GM19023 (cell line): ENCODE data around the gene PROZ.
"Not testable (repeated sequence)": the region's sequence is repeated elsewhere in the genome, so short reads cannot be mapped to it uniquely, and the experiment has no call there.

Experiments
- ATAC-seq: cut with Tn5 transposase; IDR thresholded peaks from one replicate; pipeline ENCODE4 v1.9.1; 2021; ENCODE audit warnings: mild to moderate bottlenecking, moderate library complexity; ENCODE audit not compliant: unreplicated experiment

PROZ gene

GRCh38 chr13:113153810-113154748 is 4.4 kb upstream of the PROZ start:
- no peak for ATAC-seq

GRCh38 chr13:113155201-113155600 is 3.2 kb upstream of the PROZ start:
- ATAC-seq: no peak

- no peak for ATAC-seq
Measured at GRCh38 chr13:113155982-113156655, 2.3 kb upstream of the PROZ start.

GRCh38 chr13:113157206-113157928 is 1.1 kb upstream of the PROZ start:
- no peak for ATAC-seq

- no peak for ATAC-seq
Measured at GRCh38 chr13:113158946-113159345, 498 bp downstream of the PROZ start.

- no peak for ATAC-seq
Measured at GRCh38 chr13:113159701-113160100, 1.3 kb downstream of the PROZ start.

GRCh38 chr13:113160983-113161382 is 2.5 kb downstream of the PROZ start:
- no peak for ATAC-seq

GRCh38 chr13:113161433-113161832 is 3.0 kb downstream of the PROZ start:
- ATAC-seq: no peak

- not testable (repeated sequence) for ATAC-seq
Measured at GRCh38 chr13:113161975-113162374, 3.5 kb downstream of the PROZ start.

GRCh38 chr13:113162783-113163685 is 4.6 kb downstream of the PROZ start:
- ATAC-seq: no peak

- no peak for ATAC-seq
Measured at GRCh38 chr13:113164492-113164891, 6.0 kb downstream of the PROZ start.

- no peak for ATAC-seq
Measured at GRCh38 chr13:113166266-113166665, 7.8 kb downstream of the PROZ start.

- no peak for ATAC-seq
Measured at GRCh38 chr13:113166681-113167080, 8.2 kb downstream of the PROZ start.

GRCh38 chr13:113167155-113167554 is 8.7 kb downstream of the PROZ start:
- no peak for ATAC-seq

- no peak for ATAC-seq
Measured at GRCh38 chr13:113167575-113167974, 9.1 kb downstream of the PROZ start.

GRCh38 chr13:113168211-113168610 is 9.8 kb downstream of the PROZ start:
- ATAC-seq: no peak

- no peak for ATAC-seq
Measured at GRCh38 chr13:113169277-113170272, 11.1 kb downstream of the PROZ start.

- ATAC-seq: no peak
Measured at GRCh38 chr13:113170511-113170910, 12.1 kb downstream of the PROZ start.
